GM18507 (cell line): ENCODE results near the gene HES3.

Experiments used
- DNase-seq: peaks from one replicate; pipeline ENCODE4 v3.0.0; 2011; ENCODE audit warnings: low read depth; ENCODE audit not compliant: insufficient read length; ENCODE audit errors: extremely low spot score
- FAIRE-seq: peaks from 2 replicates; lab custom pipeline; 2011; peaks lifted over from hg19 to GRCh38; lab: Jason Lieb, UNC

HES3 gene

DNA sequence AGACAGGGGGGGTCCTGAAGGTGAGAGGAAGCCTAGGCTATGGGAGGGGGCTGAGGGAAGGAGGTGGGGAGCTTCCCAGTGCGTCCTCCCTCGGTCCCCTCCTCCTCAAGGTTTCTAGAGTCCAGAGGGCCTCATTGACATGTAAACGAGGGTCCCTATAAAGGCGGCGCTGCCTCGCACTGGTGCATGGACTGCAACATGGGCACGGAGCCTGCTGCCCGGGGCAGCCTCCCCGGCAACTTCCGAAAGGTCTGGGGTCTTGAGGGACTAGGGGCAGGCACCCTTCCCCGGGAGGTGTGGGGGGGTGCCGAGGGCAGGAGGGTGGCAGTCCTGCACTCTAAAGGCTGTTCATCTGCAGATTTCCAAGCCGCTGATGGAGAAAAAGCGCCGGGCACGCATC, at the start of gene HES3:
HES3 (plus strand) TSS at position 187 of the 400 bp plus-strand sequence; CDS start at position 374, 187 bp downstream.
- FAIRE-seq (no peak), DNase-seq (no peak)

GRCh38 chr1:6197746-6198427, 46.1 kb upstream of the HES3 start:
- DNase-seq (no peak), FAIRE-seq (no peak)

GRCh38 chr1:6198646-6199297, 45.2 kb upstream of the HES3 start:
- FAIRE-seq (no peak), DNase-seq (no peak)

- peak; percentile 97 for FAIRE-seq
- peak; percentile 88 for DNase-seq
Observed at GRCh38 chr1:6199298-6200187, 44.4 kb upstream of the HES3 start, which contains the start of gene RPL22. Gene RPL22, minus strand, starts transcription at chr1:6199595. Its CDS starts 22 bp downstream, at chr1:6199573.

DNA sequence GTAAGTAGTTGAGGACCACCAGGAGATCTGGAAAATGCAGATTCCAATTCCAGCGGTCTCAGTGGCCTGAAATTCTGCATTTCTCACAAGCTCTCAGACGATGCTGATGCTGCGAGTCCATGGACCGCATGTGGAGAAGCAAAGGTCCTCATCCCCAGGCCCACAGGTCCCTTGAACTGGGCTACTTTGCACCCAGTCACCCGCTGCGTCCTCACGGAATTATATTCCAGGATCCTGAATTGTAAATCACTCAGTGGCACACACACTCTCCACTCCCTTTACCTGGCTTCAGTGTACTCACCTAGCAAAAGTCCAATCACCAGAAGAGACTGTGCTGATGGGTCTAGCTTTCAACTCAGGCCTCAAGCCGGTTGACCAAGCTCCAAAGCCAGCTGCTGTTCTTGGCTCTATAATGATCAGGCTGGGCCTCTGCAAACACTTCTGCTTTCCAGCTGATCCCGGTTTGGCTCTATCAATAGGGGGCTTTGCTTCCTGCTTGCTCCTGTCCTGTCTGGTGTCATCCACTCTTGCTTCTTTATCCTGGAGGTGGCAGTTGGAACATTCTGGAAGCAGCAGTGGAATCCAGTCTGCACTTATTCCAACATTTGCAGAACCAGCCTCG, 43.7 kb upstream of the HES3 start:
- DNase-seq (no peak), FAIRE-seq (no peak)

DNA sequence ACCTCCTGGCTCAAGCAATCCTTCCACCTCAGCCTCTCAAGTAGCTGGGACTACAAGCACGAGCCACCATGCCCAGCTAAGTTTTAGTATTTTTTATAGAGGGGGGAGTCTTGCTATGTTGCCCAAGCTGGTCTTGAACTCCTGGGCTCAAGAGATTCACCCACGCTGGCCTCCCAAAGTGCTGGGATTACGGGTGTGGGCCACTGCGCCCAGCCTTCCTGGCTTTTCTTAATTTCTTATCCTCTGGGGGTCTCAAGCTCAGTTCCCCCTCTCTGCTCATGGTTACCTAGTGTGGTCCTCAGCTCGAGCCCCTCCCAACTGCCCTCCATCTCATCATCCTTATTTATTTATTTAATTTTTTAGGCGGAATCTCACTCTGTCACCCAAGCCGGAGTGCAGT, 41.7 kb upstream of the HES3 start:
- FAIRE-seq (no peak), DNase-seq (no peak)

GRCh38 chr1:6205849-6206519, 38.0 kb upstream of the HES3 start, which contains the start of gene RNF207:
Gene RNF207, plus strand, starts transcription at chr1:6206119. Its CDS starts 417 bp downstream, at chr1:6206536.
- FAIRE-seq, result peak; percentile 89
- peak; percentile 75 for DNase-seq

GRCh38 chr1:6206520-6206855, 37.5 kb upstream of the HES3 start:
- no peak for DNase-seq
- FAIRE-seq, result no peak

DNA sequence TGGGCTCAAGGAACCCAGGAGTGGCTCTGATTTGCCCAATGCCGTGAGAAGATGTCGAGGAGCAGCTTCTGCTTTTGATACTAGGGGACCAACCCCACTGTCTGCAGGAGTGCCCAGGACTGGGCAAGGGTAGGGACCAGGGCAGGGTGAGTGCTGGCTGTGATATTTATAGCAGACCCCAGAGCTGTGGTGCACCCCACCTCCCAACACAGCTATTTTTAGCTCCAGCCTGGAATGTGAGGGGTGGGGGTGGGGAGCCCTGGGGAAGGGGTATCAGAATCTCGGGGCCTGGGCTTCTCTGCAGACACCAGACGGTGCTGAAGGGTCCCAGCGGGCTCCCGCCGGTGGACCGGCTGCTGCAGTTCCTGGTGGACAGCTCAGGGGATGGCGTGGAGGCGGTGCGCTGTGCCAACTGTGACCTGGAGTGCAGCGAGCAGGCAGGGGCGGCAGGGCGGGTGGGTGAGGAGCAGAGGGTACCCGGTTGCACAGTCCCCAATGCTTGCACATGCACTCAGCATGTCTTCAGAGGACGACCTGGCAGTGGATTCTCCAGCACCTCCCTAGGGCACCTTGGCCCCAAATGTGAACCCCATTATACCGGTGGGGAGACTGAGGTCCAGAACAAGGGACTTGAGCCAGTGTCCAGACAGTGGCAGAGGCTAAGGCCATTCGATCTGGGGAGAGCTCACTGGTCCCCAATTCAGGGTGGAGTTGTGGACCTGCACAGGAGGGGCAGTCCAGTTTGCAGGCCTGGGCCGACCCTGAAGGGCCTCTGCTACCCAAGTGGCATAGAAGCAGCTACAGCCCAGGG, 36.7 kb upstream of the HES3 start:
- FAIRE-seq, result no peak
- no peak for DNase-seq

- DNase-seq, result no peak
- no peak for FAIRE-seq
Observed at GRCh38 chr1:6207921-6208320, 36.1 kb upstream of the HES3 start.

DNA sequence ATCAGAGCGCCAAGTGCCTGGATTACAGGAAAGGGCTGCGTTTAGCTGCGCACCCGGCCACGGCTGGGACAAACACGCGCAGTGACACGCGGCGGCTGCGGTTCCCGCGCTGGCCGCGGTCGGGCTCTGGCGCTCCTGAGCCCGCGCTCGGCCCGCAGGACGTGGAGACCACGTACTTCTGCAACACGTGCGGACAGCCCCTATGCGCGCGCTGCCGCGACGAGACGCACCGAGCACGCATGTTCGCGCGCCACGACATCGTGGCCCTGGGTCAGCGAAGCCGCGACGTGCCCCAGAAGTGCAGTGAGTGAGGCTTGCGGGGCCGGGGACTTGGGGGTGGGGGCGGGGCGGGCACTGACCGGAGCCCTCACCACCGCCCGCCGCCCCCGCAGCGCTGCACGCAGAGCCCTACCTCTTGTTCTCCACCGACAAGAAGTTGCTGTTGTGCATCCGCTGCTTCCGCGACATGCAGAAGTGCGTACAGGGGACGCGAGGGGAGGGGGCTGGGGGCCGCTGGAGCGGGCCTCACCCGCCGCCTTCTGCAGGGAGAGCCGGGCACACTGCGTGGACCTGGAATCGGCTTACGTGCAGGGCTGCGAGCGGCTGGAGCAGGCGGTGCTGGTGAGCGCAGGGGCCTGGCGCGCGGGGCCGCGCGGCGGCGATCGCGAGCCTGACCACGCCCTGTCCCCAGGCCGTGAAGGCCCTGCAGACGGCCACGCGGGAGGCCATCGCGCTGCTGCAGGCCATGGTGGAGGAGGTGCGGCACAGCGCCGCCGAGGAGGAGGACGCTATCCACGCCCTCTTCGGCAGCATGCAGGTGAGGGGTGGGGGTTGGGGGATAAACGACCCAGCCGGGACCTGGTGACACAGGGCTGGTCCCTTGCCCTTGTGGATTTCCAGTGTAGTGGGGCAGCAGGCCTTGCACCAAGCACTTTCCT, 35.0 kb upstream of the HES3 start:
- DNase-seq, result no peak

GRCh38 chr1:6209661-6210580, 34.1 kb upstream of the HES3 start:
- FAIRE-seq, result no peak
- no peak for DNase-seq

More for the DNA sequence above, 35.0 kb upstream of the HES3 start:
- FAIRE-seq, result no peak

DNA sequence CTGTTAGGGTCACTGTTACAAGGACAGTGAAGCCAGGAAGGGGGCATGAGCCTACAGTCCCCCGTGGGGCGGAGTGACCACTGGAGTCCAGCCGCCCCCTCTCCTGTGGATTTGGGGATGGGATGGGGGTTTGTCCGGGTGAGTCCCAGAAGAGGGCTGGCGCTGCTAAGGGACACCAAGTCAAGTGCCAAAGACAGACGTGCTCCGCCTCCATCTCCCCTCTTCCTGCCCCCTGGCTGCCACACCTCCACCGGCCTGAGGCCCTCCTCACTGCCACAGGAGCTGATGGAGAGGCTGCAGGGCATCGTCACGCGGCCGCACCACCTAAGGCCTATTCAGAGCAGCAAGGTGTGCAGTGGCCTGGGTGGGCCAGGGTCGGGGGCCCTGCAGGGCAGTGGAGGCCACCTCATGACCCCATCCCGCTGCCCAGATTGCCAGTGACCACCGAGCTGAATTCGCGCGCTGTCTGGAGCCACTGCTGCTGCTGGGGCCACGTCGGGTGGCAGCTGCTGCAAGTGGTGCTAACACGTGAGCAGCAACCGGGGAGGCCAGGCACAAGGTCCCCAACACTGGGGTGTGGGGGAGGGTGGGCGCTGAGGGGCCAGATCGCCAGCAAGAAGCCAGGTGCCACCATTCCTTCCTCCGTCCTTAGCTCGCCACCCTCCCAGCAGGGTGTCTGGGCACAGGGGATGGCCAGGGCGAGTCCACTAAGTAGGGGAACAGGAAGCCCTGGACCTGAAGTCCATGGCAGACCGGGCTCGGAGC, 33.2 kb upstream of the HES3 start:
- DNase-seq (no peak), FAIRE-seq (no peak)

GRCh38 chr1:6211731-6212130, 32.2 kb upstream of the HES3 start:
- no peak for FAIRE-seq
- DNase-seq, result no peak

DNA sequence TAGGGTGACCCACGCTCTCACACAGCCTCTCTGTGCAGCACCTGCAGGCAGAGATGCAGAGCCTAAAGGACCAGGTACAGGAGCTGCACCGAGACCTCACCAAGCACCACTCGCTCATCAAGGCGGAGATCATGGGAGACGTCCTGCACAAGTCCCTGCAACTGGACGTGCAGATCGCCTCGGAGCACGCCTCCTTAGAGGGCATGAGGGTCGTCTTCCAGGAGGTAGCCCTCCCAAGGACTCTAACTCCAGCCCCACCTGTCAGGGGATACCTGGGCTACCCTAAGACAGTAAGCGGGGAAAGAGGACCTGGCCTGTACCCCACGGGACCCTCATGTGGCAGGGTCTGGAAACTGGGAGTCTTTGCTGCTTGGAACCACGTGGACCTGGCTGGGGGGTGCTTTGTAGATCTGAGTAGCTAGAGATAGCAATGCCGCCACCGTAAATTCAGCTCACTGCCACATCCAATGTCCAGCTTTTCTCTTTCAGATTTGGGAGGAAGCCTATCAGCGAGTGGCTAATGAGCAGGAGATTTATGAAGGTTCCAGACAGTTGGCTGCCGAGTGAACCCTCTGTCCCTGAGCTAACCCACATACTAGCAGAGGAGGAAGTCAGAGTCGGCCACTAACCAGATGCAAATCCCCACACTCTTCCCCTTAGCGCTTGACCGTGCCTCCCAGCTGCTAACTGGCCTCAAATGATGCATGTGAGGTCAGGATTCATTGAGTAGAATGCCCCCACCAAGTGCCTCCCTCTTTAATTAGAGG, 31.6 kb upstream of the HES3 start:
- DNase-seq (no peak), FAIRE-seq (peak; percentile 82)
